GM19397 (cell line): ENCODE measurements around the gene RBM47.

Source experiments
- ATAC-seq: cut with Tn5 transposase; IDR thresholded peaks from one replicate; pipeline ENCODE4 v1.9.1; 2021; ENCODE audit warnings: mild to moderate bottlenecking, moderate library complexity; ENCODE audit not compliant: unreplicated experiment

RBM47 gene

GRCh38 chr4:40502934-40503333 is 126.7 kb downstream of the RBM47 start:
- no peak for ATAC-seq

GRCh38 chr4:40502220-40502619 is 127.4 kb downstream of the RBM47 start:
- ATAC-seq = no peak

- no peak for ATAC-seq
These were observed 128.9 kb downstream of the RBM47 start for GRCh38 chr4:40500781-40501180.

- ATAC-seq = no peak
These were observed 136.5 kb downstream of the RBM47 start for GRCh38 chr4:40493160-40493559.

GRCh38 chr4:40492691-40493090 is 137.0 kb downstream of the RBM47 start:
- ATAC-seq = no peak

- ATAC-seq = no peak
These were observed 139.2 kb downstream of the RBM47 start for GRCh38 chr4:40490481-40490880.

GRCh38 chr4:40489961-40490360 is 139.7 kb downstream of the RBM47 start:
- ATAC-seq = no peak

GRCh38 chr4:40486534-40486933 is 143.1 kb downstream of the RBM47 start:
- no peak for ATAC-seq

GRCh38 chr4:40484346-40485090 is 145.1 kb downstream of the RBM47 start:
- ATAC-seq = no peak

GRCh38 chr4:40482985-40483647 is 146.5 kb downstream of the RBM47 start:
- no peak for ATAC-seq

GRCh38 chr4:40481977-40482376 is 147.7 kb downstream of the RBM47 start:
- no peak for ATAC-seq

- ATAC-seq = no peak
These were observed 149.4 kb downstream of the RBM47 start for GRCh38 chr4:40480291-40480690.

- no peak for ATAC-seq
These were observed 150.3 kb downstream of the RBM47 start for GRCh38 chr4:40479378-40479777.

GRCh38 chr4:40475609-40476008 is 154.1 kb downstream of the RBM47 start:
- ATAC-seq = no peak

- peak; percentile 82 for ATAC-seq
These were observed 155.9 kb downstream of the RBM47 start for GRCh38 chr4:40473578-40474388.

GRCh38 chr4:40471923-40472322 is 157.7 kb downstream of the RBM47 start:
- ATAC-seq = no peak

- no peak for ATAC-seq
These were observed 162.9 kb downstream of the RBM47 start for GRCh38 chr4:40466789-40467188.

- peak; percentile 74 for ATAC-seq
These were observed 167.3 kb downstream of the RBM47 start for GRCh38 chr4:40462326-40462725.

- ATAC-seq = no peak
These were observed 167.8 kb downstream of the RBM47 start for GRCh38 chr4:40461879-40462278.

GRCh38 chr4:40461062-40461461 is 168.6 kb downstream of the RBM47 start:
- ATAC-seq = no peak

GRCh38 chr4:40458683-40459082 is 171.0 kb downstream of the RBM47 start:
- ATAC-seq = no peak

GRCh38 chr4:40458109-40458508 is 171.6 kb downstream of the RBM47 start:
- no peak for ATAC-seq
